HT1080 (cell line): ENCODE results near the gene TMEM101. TPM values are rescaled to one million over a fixed set of nuclear protein-coding genes. Genes with fewer than 3 reads are reported as not detected.
"Not testable (repeated sequence)": the region's sequence is repeated elsewhere in the genome, so short reads cannot be mapped to it uniquely, and the experiment has no call there.

Experiments used
- DNase-seq: peaks from one replicate; pipeline ENCODE4 v3.0.0-alpha.2; 2015; ENCODE audit warnings: low read depth
- total RNA-seq: library from RNA; depleted of rRNA; stranded (reverse); fragments of >200 nt; shearing (Covaris generic); gene quantifications from 2 replicates; pipeline ENCODE4 v1.2.3, GENCODE V29; 2014

TMEM101 gene
- total RNA-seq, 1 experiment from 2014 or later = 48.2 TPM

- no peak for DNase-seq
These were observed 9.5 kb upstream of the TMEM101 start for GRCh38 chr17:44024271-44024663.

GRCh38 chr17:44023545-44024270, 8.9 kb upstream of the TMEM101 start:
- DNase-seq = no peak

- DNase-seq = no peak
These were observed 7.5 kb upstream of the TMEM101 start for GRCh38 chr17:44022246-44022645.

GRCh38 chr17:44021227-44021626, 6.5 kb upstream of the TMEM101 start:
- not testable (repeated sequence) for DNase-seq

- no peak for DNase-seq
These were observed 678 bp downstream of the TMEM101 start for GRCh38 chr17:44014133-44014436.

GRCh38 chr17:44012874-44013273, 1.9 kb downstream of the TMEM101 start:
- DNase-seq = no peak

GRCh38 chr17:44012391-44012790, 2.4 kb downstream of the TMEM101 start:
- no peak for DNase-seq

GRCh38 chr17:44011876-44012275, 2.9 kb downstream of the TMEM101 start:
- DNase-seq = no peak

- no peak for DNase-seq
These were observed 3.7 kb downstream of the TMEM101 start for GRCh38 chr17:44010966-44011647.

- no peak for DNase-seq
These were observed 6.4 kb downstream of the TMEM101 start for GRCh38 chr17:44008205-44008909.

- peak; percentile 48 for DNase-seq
These were observed 7.2 kb downstream of the TMEM101 start for GRCh38 chr17:44007346-44008204.

GRCh38 chr17:44006598-44007345, 8.0 kb downstream of the TMEM101 start:
- peak; percentile 87 for DNase-seq

- DNase-seq = no peak
These were observed 8.5 kb downstream of the TMEM101 start for GRCh38 chr17:44006272-44006597.

- no peak for DNase-seq
These were observed 9.1 kb downstream of the TMEM101 start for GRCh38 chr17:44005527-44006271.

GRCh38 chr17:44004761-44005526, 9.8 kb downstream of the TMEM101 start:
- no peak for DNase-seq

GRCh38 chr17:44004077-44004760, 10.5 kb downstream of the TMEM101 start, which contains the start of gene NAGS:
NAGS (plus strand) TSS chr17:44004622; CDS start chr17:44004664, 42 bp downstream.
- no peak for DNase-seq

GRCh38 chr17:44002141-44002848, 12.5 kb downstream of the TMEM101 start:
- peak; percentile 92 for DNase-seq

- no peak for DNase-seq
These were observed 13.3 kb downstream of the TMEM101 start for GRCh38 chr17:44001461-44001920.
